Brain microvascular endothelial cell (primary cell): ENCODE measurements around the gene BBS9.

Experiments used
- DNase-seq: peaks from one replicate; pipeline ENCODE4 v3.0.0-alpha.2; 2020
- H3K27ac ChIP-seq: fragments of 250-450 bp; sonication (Bioruptor Pico); 2 replicates; pipeline ENCODE4 v1.5.1; 2020; ENCODE audit warnings: mild to moderate bottlenecking, moderate library complexity
- H3K27me3 ChIP-seq: fragments of 250-450 bp; sonication (Bioruptor Pico); replicated peaks from 2 replicates; pipeline ENCODE4 v1.5.1; 2020; ENCODE audit warnings: mild to moderate bottlenecking
- H3K36me3 ChIP-seq: fragments of 250-450 bp; sonication (Bioruptor Pico); replicated peaks from 2 replicates; pipeline ENCODE4 v1.5.1; 2020; ENCODE audit warnings: mild to moderate bottlenecking
- H3K4me3 ChIP-seq: 2 replicates; pipeline ENCODE4 v1.5.1; 2011; ENCODE audit warnings: low read depth, mild to moderate bottlenecking, control low read depth, low read length, moderate library complexity
- in situ Hi-C: cut with HindIII; loops from 2 replicates; pipeline ENCODE4 v1.10.0; 2017; ENCODE audit warnings: low sequenced_read_pairs, low pct_ligation_motif_present
- TF ChIP-seq, protein P1 (sequence below): IDR thresholded peaks from 2 replicates; pipeline ENCODE4 v1.5.1; 2011; ENCODE audit warnings: low read depth, mild to moderate bottlenecking, moderate library complexity, low read length, control low read depth, inconsistent platforms; ENCODE audit errors: missing control alignments

The BBS9 gene

GRCh38 chr7:33628894-33629293 is 499.5 kb downstream of the BBS9 start:
- in situ Hi-C loops: no loop called here

DNA sequence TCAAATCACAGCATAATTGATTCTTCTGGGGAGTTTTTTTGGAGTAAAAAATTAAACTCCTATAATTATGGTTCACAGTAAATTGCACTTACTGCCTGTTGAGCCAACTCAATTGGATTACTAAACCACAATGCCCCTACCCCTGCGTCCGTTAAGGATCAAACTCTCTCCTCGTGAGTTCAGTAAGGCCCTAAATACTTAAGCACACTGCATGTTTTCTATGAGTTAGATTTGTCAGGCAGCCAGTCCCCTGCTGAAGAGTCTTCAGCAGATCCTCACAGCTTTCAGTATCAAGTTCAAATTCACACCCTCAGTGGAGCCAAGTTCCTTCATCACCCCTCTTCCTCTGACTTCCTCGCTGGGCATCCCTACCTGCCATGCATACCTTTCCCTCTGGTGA is 501.0 kb downstream of the BBS9 start:
- no peak overlapping the region for H3K27ac ChIP-seq
- TF ChIP-seq, protein P1, sequence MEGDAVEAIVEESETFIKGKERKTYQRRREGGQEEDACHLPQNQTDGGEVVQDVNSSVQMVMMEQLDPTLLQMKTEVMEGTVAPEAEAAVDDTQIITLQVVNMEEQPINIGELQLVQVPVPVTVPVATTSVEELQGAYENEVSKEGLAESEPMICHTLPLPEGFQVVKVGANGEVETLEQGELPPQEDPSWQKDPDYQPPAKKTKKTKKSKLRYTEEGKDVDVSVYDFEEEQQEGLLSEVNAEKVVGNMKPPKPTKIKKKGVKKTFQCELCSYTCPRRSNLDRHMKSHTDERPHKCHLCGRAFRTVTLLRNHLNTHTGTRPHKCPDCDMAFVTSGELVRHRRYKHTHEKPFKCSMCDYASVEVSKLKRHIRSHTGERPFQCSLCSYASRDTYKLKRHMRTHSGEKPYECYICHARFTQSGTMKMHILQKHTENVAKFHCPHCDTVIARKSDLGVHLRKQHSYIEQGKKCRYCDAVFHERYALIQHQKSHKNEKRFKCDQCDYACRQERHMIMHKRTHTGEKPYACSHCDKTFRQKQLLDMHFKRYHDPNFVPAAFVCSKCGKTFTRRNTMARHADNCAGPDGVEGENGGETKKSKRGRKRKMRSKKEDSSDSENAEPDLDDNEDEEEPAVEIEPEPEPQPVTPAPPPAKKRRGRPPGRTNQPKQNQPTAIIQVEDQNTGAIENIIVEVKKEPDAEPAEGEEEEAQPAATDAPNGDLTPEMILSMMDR: no peak
- no peaks in the 10 kb centered on the region for H3K27me3 ChIP-seq
- H3K36me3 ChIP-seq: no peaks in the 10 kb centered on the region
- no peak overlapping the region for H3K4me3 ChIP-seq
- in situ Hi-C loops: no loop called here
- DNase-seq: no peak

More at GRCh38 chr7:33628894-33629293, 499.5 kb downstream of the BBS9 start:
- no peak overlapping the region for H3K27ac ChIP-seq
- no peak for DNase-seq
- TF ChIP-seq, protein P1: no peak
- H3K4me3 ChIP-seq: no peak overlapping the region
- H3K27me3 ChIP-seq: no peaks in the 10 kb centered on the region
- no peaks in the 10 kb centered on the region for H3K36me3 ChIP-seq

DNA sequence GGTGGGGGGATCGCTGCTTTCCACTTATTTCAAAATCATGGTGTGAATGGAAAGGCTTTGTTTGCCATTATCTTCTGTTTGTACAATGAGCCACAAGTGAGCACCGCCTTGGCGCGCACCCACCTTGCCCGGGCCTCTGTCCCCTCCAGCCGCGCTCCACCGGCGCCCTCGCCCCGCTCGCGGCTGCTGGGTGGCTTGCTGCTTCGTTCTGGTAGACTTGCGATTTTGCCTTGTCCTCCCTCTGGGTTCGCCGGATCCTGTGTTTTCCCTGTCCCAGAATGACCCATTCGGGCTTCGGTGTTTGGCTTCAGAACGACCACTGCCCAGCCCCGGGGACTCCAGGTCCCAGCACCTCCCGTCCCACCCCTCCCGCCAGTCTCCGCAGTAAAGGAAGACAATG is 503.0 kb downstream of the BBS9 start:
- TF ChIP-seq, protein P1: no peak
- DNase-seq: no peak
- Histone ChIP-seq H3K27me3 (no peaks in the 10 kb centered on the region), H3K27ac (no peak overlapping the region), H3K36me3 (no peaks in the 10 kb centered on the region), H3K4me3 (no peak overlapping the region)
- in situ Hi-C loops: no loop called here

GRCh38 chr7:33632840-33633525 is 503.6 kb downstream of the BBS9 start:
- Histone ChIP-seq H3K4me3 (no peak overlapping the region), H3K36me3 (no peaks in the 10 kb centered on the region), H3K27me3 (no peaks in the 10 kb centered on the region), H3K27ac (no peak overlapping the region)
- TF ChIP-seq, protein P1: no peak
- in situ Hi-C loops: no loop called here
- no peak for DNase-seq

DNA sequence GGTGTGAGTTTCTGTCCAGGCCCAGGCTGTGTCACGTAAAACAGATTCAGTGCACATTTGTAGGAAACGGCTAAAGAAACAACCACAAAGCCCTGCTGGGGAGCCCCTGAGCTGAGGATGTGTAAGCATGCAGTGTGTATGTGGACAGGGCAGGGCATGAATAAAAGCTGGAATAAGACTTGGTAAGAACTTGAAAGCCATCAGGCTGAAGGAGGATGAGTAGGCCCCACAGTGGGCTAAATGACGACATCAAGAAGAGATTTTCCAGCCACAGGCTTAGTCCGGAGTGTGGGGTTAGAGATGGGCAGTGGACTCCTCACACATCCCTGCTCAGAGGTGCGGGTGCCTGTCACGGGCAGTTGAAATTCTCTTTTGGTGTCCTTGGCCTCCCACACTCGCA is 505.2 kb downstream of the BBS9 start:
- H3K4me3 ChIP-seq: no peak overlapping the region
- H3K27me3 ChIP-seq: no peaks in the 10 kb centered on the region
- in situ Hi-C loops: no loop called here
- H3K36me3 ChIP-seq: no peaks in the 10 kb centered on the region
- no peak for DNase-seq
- H3K27ac ChIP-seq: no peak overlapping the region
- TF ChIP-seq, protein P1: no peak

GRCh38 chr7:33636359-33636758 is 507.0 kb downstream of the BBS9 start:
- Histone ChIP-seq H3K27me3 (no peaks in the 10 kb centered on the region), H3K27ac (no peak overlapping the region), H3K4me3 (no peak overlapping the region), H3K36me3 (no peaks in the 10 kb centered on the region)
- DNase-seq: no peak
- in situ Hi-C loops: no loop called here
- TF ChIP-seq, protein P1: no peak
